Stimulated activated naive CD4-positive, alpha-beta T cell treated with Interleukin-2 at 50 U/mL for 16 hours (primary cell): ENCODE results near the gene YWHAE.
"Not testable (repeated sequence)": the region's sequence is repeated elsewhere in the genome, so short reads cannot be mapped to it uniquely, and the experiment has no call there.

Experiments used
- DNase-seq: peaks from one replicate; lab custom pipeline; 2025; lab: John Stamatoyannopoulos, UW

YWHAE gene

DNA sequence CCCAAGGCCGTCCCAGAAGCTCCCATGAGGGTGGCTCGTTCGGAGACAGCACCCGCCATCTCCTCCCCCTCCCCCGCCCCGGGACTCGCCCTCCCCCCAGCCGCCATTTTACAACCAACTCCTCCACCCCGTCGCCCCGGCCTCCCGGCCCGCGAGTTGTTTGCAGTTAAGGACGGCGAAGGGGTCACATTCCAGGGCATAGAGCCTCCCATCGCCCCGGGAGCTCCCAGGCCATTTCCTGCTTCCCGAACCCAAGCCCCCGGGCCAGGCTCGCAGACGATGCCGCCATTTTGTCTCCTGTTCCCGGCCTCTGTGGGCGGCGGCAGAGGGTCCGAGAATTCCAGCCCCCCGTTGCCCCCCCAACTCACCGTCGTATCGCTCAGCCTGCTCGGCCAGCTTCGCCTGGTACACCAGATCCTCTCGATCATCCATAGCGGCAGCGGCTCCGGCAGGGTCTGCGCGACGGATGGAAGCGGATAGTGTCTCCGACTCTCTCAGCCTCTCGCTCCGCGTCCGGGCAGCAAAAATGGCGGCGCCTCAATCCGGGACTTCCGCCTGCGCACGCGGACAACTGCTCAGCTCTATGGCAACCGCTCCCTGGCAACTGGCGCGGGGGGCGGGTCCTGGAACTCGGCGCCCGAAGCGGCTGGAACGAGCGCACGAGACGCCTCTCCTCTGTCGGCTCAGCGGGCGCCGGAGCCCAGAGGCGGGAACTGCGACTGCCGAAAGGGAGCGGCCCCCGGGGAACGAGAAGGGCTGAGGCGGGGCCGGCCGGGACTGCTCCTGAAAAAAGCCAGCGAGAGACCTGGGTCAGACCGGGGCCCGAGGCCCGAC, at the start of gene YWHAE:
Gene YWHAE (minus strand): TSS at position 544 of the 834 bp plus-strand sequence. CDS start 112 bp downstream, at position 432.
- peak; percentile 97 for DNase-seq

DNA sequence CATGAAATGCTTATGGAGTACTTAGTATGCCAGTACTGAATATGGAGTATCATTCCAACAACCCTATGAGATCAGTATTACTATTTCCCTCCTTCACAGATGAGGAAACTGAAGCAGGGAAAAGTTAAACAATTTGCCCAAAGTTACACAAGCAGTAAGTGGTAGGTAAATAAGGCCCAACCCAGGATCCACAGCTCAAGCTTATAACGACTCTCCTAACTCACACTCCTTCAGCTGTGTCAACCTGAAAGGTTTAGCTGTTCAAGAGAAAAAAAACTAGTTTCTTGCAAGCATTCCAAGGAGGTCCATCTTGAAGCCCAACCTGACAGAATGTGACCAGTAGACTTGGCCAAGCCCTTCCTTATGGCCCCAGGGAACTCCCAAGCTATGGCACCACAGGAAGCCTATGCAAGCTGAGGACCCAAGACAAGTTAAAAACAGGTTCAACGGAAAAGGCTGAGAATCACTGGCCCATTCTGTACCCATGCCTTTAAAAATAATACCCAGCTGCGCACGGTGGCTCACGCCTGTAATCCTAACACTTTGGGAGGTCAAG, 49.5 kb upstream of the YWHAE start:
- DNase-seq, result no peak

DNA sequence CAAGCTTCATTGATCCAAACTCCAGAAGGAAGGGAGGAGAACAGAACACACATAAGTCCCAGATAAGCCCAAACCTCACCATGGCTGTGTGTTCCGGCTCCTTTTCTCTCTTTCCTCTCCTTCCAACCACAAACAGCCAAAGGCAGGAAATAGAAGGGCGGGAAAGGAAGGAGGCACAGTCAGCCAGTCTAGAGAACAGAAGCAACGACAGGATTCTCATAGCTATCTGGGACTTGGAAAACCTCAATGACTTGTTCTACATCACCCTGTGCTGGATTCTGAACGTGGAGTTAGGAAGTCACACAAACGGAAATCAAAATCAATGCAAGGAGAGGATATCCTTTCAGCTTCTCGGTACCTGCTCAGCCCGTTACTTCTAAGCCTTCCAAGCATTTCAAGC, 47.0 kb upstream of the YWHAE start:
- DNase-seq, result no peak

DNA sequence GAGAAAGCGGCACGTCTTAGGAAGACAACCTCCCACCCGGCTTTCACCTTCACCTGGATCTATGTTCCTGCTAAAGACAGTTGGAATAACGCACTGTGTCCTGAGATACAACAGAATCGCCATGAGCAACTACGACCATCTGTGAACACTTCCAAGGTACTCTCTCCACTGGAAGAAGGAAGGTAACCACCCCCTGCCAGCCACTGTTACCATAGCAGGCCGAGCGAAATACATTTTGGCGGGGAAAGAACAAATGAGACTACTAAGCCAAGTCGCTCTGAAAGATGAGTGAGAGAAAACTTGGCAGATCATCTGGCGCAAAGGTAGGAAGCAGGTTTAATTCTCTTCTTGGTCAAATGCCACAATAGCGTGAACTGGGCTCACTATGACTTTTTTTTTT, 46.2 kb upstream of the YWHAE start:
- DNase-seq, result no peak

DNA sequence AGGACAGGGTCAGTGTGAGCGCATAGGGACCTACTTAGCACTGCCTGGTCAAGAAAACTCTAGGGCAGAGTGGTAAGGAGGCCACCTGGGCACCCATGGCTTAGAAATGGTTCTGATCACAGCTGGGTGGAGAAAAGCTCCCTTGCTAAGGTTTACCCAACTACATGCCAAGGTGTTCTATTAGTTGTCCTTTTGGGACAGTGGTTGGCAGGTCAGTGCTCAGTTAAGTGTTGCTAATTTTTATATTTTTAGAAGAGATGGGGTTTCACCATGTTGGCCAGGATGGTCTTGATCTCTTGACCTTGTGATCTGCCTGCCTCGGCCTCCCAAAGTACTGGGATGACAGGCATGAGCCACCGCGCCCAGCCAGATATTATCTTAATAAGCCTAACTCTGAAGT, 45.7 kb upstream of the YWHAE start:
- DNase-seq, result not testable (repeated sequence)

DNA sequence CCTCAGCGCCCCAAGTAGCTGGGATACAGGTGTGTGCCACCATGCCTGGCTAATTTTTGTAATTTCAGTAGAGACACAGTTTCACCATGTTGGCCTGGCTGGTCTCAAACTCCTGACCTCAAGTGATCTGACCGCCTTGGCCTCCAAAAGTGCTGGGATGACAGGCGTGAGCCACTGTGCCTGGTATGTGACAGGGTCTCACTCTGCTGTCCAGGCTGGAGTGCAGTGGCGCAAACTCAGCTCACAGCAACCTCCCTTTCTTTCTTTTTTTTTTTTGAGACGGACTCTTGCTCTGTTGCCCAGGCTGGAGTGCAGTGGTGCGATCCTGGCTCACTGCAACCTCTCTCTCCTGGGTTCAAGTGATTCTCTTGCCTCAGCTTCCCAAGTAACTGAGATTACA, 42.7 kb upstream of the YWHAE start:
- DNase-seq, result not testable (repeated sequence)

DNA sequence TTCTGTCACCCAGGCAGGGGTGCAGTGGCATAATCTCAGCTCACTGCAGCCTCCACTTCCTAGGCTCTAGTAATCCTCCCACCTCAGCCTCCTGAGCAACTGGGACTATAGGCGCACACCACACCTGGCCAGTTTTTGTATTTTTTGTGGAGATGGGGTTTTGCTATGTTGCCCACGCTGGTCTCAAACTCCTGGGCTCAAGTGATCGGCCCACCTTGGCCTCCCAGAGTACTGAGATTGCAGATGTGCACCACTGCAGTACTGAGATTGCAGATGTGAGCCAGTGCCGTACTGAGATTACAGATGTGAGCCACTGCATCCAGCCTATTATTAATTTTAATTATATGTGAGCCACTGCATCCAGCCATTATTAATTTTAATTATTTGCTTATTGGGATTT, 42.2 kb upstream of the YWHAE start:
- DNase-seq, result no peak

DNA sequence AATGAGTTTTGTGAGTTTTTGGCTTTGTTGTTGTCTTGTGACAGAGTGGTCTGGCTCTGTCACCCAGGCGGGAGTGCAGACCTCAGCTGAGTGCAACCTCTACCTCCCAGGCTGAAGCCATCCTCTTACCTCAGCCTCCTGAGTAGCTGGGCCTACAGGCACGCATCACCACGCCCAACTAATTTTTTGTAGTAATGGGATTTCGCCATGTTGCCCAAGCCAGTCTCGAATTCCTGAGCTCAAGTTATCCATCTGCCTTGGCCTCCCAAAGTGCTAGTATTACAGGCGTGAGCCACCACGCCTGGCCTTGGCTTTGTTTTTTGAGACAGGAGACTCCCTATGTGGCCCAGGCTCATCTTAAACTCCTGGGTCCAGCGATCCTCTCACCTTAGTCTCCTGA, 40.9 kb upstream of the YWHAE start:
- no peak for DNase-seq

DNA sequence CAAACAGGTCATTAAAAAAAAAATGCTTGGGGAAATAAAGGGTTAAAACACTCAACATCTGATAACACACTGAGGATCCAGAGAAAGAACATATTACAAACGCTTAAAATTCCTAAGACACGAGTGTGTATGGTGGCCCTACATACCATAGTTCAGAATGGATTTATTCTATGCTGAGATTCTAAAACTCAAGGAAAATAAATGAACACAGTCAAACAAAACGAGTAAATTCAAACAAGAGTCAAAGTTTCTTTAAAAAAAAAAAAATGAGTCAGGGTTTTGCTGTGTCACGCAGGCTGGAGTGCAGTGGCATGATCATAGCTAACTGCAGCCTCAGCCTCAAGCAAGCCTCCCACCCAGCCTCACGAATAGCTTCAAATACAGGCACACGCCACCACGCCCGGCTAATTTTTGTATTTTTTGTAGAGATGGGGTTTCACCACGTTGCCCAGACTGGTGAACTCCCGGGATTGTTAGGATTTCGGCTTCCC, 38.6 kb upstream of the YWHAE start:
- no peak for DNase-seq

DNA sequence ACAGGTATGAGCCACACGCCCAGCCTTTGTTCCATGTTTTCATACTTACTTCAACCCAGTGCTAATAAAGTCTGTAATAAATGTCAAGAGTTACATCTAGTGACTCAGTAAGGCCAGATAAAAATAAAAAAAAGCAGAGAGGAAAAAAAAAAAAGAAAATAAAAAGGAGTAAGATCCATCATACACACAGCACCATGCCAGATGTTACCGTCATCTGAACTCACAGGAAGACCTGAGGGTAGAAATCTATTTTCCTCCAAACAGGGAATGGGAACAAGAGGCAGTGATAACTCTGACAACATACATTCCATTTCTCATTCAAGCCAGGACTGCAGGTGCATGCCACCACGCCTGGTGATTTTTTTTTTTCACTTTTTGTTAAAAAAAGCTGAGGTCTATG, 35.3 kb upstream of the YWHAE start:
- no peak for DNase-seq

DNA sequence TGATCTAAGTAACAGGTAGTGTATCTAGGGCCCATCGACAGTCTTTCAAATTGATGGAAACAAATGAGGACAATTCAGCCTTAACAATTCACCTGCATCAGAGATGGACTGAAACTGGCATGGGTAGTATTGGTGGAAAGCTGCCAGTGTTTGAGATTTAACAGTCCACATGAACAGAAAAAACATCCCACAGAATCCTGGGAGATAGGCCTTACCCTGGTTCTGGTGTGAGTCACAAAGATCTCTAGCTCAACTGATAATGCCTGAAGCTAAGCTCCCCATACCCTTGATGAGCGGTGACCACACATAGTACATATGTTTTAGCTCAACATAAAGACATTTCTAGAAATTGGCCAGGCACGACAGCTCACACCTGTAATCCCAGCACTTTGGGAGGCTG, 34.1 kb upstream of the YWHAE start:
- no peak for DNase-seq

DNA sequence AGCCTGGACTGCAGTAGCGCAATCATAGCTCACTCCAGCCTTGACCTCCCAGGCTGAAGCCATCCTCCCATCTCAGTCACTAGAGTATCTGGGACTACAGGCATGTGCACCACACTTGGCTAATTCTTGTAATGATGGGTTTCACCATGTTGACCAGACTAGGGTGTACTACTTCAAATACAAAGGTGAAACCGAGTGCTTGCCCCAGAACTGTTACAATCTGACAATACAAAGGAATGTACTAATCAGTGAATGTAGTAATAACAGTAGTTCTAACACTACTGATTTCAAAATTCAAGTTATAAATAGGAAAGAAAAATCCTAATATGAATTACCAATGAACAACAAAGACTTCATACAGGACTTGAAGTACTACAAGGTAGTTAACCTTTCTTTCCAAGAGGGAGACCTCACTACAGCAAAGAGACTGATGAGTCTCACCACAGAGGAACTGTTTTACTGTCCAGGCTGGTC, 31.6 kb upstream of the YWHAE start:
- no peak for DNase-seq

DNA sequence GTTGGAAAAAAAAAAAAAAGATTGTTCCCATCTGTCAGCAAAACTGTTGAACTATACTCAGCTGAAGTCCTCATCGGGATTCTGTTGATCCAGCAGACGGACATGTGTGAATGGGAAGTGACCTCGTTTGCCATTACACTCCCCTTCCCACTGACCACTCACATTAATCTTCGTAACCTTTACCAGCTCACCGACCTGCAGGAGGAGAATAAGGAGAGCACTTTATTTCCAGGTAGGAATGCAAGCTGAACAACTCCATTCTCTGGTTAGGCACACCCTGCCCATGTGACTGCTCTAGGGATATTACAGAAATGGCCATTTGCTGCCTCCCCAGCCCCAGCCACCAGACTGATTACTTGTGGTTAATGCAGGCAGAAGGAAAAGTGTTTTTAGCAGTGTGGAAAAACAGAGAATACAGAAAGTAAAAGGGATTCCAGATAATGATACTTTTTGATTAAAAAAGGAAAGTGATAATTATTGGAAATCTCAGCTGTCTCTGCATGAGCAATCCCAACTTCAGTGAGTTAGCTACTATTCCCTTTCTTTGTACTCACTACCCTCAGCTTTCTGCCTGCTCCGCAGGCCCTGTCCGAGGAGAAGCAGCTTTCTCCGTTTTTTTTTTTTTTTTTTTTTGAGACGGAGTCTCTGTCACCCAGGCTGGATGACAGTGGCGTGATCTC, 23.6 kb upstream of the YWHAE start:
- no peak for DNase-seq

DNA sequence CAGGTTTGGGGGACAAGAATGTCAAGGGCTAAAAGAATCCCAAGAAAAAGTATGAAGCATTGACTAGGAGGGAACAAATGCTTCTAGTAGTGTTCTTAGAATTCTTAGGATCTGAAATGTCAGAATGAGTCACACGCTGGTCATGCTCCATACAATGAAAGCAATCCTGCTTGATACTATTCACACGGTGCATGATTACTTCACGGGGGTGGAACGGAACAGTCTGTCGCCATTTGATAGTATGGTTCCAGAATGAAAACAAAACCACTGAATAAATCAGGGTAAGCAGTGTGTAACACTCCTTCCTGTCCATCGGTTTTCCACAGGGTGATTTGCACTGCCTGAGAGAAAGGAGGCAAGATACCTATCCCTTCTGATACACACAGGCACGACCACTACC, 22.9 kb upstream of the YWHAE start:
- no peak for DNase-seq

DNA sequence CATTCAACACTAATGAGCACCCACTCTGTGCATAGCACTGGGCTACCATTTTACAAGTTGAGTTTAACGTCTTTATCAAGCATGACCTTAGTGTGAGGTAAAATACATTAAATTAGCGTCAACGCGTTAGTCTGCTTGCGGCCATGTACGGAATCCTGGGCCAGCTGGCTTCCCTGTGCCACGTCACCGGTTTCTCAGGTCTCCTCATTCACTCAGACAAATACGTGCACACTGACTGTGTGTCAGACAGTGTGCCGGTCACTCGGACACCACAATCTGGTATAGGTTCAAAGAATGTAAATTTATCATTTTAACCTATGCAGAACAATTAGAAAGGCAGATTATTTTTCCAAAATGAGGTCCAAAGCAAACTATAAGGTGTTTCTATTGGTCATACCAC, 21.4 kb upstream of the YWHAE start:
- no peak for DNase-seq

DNA sequence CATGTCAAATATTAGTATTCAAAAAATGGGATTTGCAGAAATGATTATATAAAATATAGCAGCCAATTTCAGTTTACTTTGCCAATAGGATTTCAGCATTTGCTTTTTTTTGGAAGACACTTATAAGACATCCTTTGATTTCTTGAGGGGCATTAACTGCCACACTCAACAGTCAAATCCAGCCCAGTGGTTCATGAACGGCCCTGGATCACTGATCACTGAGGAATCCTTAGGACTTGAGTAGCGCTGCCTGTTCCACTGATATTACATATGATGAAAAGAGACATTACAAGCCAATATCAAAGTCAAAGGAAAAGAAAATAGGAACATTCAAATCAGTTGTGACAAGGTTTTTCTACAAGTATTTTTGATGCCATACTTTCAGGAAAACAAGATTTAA, 21.0 kb upstream of the YWHAE start:
- DNase-seq, result no peak

DNA sequence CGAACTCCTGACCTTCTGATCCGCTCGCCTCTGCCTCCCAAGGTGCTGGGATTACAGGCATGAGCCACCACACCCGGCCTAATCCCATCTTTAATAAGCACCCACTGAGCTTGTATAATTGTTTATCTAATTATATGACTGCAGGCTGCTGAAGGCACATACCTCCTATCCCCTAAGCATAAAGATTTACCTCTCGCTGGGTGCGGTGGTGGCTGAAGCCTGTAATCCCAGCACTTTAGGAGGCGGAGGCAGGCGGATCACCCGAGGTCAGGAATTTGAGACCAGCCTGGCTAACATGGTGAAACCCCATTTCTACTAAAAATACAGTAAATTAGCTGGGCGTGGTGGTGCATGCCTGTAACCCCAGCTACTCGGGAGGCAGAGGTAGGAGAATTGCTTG, 20.1 kb upstream of the YWHAE start:
- no peak for DNase-seq

DNA sequence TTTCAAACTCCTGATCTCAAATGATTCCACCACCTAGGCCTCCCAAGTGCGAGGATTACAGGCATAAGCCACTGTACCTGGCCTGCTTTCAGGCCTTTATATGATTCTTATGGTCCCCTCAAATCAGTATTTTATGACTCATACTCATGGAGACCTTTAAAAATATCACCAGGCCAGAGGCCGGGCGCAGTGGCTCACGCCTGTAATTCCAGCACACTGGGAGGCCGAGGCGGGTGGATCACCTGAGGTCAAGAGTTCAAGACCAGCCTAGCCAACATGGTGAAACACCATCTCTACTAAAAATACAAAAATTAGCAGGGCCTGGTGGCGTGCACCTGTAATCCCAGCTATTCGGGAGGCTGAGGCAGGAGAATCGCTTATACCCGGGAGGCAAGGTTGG, 18.5 kb upstream of the YWHAE start:
- not testable (repeated sequence) for DNase-seq

DNA sequence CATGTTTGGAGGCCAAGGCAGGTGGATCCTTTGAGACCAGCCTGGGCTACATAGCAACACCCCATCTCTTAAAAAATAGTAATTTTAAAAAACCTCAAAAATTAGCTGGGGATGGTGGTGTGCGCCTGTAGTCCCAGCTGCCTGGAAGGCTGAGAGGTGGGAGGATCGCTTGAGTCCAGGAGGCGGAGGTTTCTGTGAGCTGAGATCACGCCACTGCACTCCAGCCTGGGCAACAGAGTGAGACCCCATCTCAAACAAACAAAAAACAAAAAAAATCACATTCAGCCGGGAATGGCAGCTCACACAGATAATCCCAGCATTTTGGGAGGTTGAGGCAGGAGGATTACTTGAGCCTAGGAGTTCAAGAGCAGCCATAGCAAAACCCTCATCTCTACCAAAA, 16.4 kb upstream of the YWHAE start:
- DNase-seq, result no peak

DNA sequence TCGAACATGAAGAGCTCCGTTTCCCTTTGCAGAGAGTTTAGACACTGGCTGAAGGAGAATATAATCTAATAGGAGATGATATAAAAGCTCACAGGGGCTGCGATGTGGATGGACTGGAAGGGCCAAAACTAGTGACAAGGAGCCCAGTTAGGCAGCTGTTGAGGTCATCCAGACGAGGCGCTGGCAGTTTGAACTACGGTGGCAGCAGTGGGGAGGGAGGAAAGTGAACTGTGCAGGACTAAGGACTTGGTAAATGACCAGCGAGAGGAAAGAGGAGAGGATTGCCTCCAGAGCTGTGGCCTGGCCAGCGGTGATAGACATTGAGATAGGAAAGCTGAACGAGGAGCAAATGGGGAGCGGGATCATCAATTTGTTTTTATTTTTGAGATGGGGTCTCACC, 14.6 kb upstream of the YWHAE start:
- DNase-seq, result no peak

DNA sequence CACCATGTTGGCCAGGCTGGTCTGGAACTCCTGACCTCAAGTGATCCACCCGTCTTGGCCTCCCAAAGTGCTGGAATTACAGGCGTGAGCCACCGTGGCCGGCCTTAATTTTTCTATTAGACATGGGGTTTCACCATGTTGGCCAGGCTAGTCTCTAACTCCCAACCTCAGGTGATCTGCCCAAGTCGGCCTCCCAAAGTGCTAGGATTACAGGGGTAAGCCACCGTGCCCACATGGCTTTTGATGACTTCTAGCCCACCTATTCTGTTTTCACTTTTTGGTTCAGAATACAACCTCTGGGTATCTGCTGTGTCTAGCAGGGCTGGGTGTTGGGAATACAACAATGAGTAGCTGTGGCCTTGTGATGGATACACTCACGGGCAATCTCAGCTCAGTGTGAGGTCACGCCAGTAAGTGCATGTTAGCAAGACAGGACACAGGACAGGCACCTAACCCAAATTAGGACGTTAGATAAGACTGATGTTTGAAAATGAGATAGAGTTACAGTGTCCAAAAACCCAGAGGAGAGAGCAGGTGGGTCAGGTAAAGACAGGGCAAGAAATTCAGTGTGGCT, 14.1 kb upstream of the YWHAE start:
- DNase-seq, result no peak

DNA sequence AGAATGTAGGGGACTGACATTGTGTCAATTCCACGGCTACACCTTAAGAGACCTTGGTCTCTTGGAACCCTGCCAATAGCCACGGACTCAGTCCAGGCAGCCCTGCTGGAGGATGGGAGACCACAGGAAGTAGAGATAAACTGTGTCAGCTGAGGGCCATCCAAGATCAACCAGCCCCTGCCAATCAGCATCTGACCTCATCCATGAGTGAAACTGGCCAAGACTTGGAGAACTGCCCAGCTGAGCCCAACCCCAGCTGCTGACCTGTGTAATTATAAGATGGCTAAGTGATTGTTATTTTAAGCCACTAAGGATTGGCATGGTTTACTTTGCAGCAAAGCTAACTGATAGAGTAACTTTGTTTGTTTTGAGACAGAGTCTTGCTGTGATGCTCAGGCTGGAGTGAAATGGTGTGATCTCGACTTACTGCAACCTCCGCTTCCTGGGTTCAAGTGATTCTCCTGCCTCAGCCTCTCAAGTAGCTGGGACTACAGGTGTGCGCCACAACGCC, 13.3 kb upstream of the YWHAE start:
- no peak for DNase-seq
